Measurements from ENCODE around the gene CORIN.
"Not testable (repeated sequence)": the region's sequence is repeated elsewhere in the genome, so short reads cannot be mapped to it uniquely, and the experiment has no call there.

GRCh38 chr4:47753316-47753715 lies 84.6 kb downstream of the CORIN start:
- TF ChIP-seq, protein P1, sequence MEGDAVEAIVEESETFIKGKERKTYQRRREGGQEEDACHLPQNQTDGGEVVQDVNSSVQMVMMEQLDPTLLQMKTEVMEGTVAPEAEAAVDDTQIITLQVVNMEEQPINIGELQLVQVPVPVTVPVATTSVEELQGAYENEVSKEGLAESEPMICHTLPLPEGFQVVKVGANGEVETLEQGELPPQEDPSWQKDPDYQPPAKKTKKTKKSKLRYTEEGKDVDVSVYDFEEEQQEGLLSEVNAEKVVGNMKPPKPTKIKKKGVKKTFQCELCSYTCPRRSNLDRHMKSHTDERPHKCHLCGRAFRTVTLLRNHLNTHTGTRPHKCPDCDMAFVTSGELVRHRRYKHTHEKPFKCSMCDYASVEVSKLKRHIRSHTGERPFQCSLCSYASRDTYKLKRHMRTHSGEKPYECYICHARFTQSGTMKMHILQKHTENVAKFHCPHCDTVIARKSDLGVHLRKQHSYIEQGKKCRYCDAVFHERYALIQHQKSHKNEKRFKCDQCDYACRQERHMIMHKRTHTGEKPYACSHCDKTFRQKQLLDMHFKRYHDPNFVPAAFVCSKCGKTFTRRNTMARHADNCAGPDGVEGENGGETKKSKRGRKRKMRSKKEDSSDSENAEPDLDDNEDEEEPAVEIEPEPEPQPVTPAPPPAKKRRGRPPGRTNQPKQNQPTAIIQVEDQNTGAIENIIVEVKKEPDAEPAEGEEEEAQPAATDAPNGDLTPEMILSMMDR (IDR thresholded peaks at IDR 0.05; ENCODE audit: poor library complexity, severe bottlenecking): not testable (repeated sequence)
- TF ChIP-seq POLR2AphosphoS5 (IDR thresholded peaks at IDR 0.05): not testable (repeated sequence)
